HG03439 (cell line): ENCODE results near the gene CEP112.

Experiments
- ATAC-seq: cut with Tn5 transposase; IDR thresholded peaks from one replicate; pipeline ENCODE4 v1.9.1; 2021; ENCODE audit warnings: mild to moderate bottlenecking, moderate library complexity; ENCODE audit not compliant: unreplicated experiment

CEP112 gene

GRCh38 chr17:65664266-65664665 is 527.7 kb downstream of the CEP112 start:
- ATAC-seq = no peak

- ATAC-seq = no peak
Measured at GRCh38 chr17:65662196-65662595, 529.7 kb downstream of the CEP112 start.

- no peak for ATAC-seq
Measured at GRCh38 chr17:65660947-65661346, 531.0 kb downstream of the CEP112 start.

GRCh38 chr17:65660078-65660477 is 531.9 kb downstream of the CEP112 start:
- ATAC-seq = no peak

GRCh38 chr17:65659512-65659911 is 532.4 kb downstream of the CEP112 start:
- no peak for ATAC-seq

- ATAC-seq = no peak
Measured at GRCh38 chr17:65657251-65657828, 534.6 kb downstream of the CEP112 start.

GRCh38 chr17:65656390-65657250 is 535.3 kb downstream of the CEP112 start:
- peak; percentile 85 for ATAC-seq

GRCh38 chr17:65655706-65656105 is 536.2 kb downstream of the CEP112 start:
- no peak for ATAC-seq

- ATAC-seq = no peak
Measured at GRCh38 chr17:65644545-65644944, 547.4 kb downstream of the CEP112 start.

- no peak for ATAC-seq
Measured at GRCh38 chr17:65638221-65638975, 553.5 kb downstream of the CEP112 start.

GRCh38 chr17:65637786-65638185 is 554.1 kb downstream of the CEP112 start:
- no peak for ATAC-seq

- ATAC-seq = no peak
Measured at GRCh38 chr17:65634533-65634932, 557.4 kb downstream of the CEP112 start.

GRCh38 chr17:65633988-65634387 is 557.9 kb downstream of the CEP112 start:
- ATAC-seq = no peak

GRCh38 chr17:65633146-65633881 is 558.6 kb downstream of the CEP112 start:
- ATAC-seq = no peak

GRCh38 chr17:65630502-65630901 is 561.4 kb downstream of the CEP112 start:
- no peak for ATAC-seq

- ATAC-seq = no peak
Measured at GRCh38 chr17:65629234-65629690, 562.7 kb downstream of the CEP112 start.

- no peak for ATAC-seq
Measured at GRCh38 chr17:65628644-65629036, 563.3 kb downstream of the CEP112 start.

- ATAC-seq = no peak
Measured at GRCh38 chr17:65627891-65628643, 563.9 kb downstream of the CEP112 start.

- ATAC-seq = no peak
Measured at GRCh38 chr17:65627108-65627507, 564.8 kb downstream of the CEP112 start.

- ATAC-seq = no peak
Measured at GRCh38 chr17:65626451-65626850, 565.5 kb downstream of the CEP112 start.
